GM23248 (cell line): ENCODE results near the gene OPTN.

Source experiments
- EZH2 ChIP-seq: fragments of 200-600 bp; sonication (generic); IDR thresholded peaks from 2 replicates; pipeline ENCODE4 v1.6.1; 2018; ENCODE audit warnings: antibody characterized with exemption, mild to moderate bottlenecking; ENCODE audit not compliant: insufficient read depth, poor library complexity, severe bottlenecking
- EZH2phosphoT487 ChIP-seq: fragments of 200-600 bp; sonication (generic); IDR thresholded peaks from 2 replicates; pipeline ENCODE4 v1.6.1; 2018; ENCODE audit warnings: antibody characterized with exemption, moderate library complexity, mild to moderate bottlenecking, low read depth; ENCODE audit not compliant: insufficient read depth

- TF ChIP-seq EZH2 (no peak), EZH2phosphoT487 (no peak)
Observed at GRCh38 chr10:13067431-13067830, 32.5 kb upstream of the OPTN start.
